ENCODE measurements around the gene CDC20. TPM values are rescaled to one million over a fixed set of nuclear protein-coding genes. Genes with fewer than 3 reads are reported as not detected.

Gene CDC20
- total RNA-seq, 1 experiment from 2014 or later: 215 TPM

DNA sequence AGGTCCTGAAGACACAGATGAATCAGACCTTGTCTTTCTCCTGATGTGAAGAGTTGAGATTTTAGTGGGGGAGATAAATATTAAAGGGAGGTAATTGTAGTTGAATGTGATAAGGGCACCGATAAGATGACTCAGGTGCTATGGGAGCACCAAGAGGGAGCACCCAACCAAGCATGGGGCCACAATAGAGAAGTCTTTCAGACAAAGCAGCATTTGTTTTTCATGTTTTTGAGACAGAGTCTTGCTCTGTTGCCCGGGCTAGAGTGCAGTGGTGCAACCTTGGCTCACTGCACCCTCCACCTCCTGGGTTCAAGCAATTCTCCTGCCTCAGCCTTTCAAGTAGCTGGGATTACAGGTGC lies 47.1 kb downstream of the CDC20 start:
- Histone ChIP-seq H3K4me1 (ENCODE audit: control insufficient read depth, insufficient read depth, low read length) (no peaks in the 10 kb centered on the region), H3K27me3 (ENCODE audit: control insufficient read depth, insufficient read depth, low read length) (no peaks in the 10 kb centered on the region), H3K27ac (ENCODE audit: low read length) (no peak overlapping the region), H3K9me3 (ENCODE audit: control insufficient read depth, insufficient read depth, low read depth, low read length) (no peaks in the 10 kb centered on the region), H3K4me3 (ENCODE audit: low read depth in 2 of 2, low read length in 2 of 2) (no peak overlapping the region), H3K36me3 (ENCODE audit: control insufficient read depth, insufficient read depth, low read length) (no peaks in the 10 kb centered on the region; the same call in 1 of the 2 replicates)
- CTCF ChIA-PET: no interaction called here
- TF ChIP-seq CTCF (IDR thresholded peaks at IDR 0.05): no peak
- TF ChIP-seq POLR2AphosphoS5 (IDR thresholded peaks at IDR 0.05; ENCODE audit: low read depth, low read length): no peak
- TF ChIP-seq REST (IDR thresholded peaks at IDR 0.05; ENCODE audit: insufficient read depth in 1 of 2, low read depth in 2 of 2, low read length in 1 of 2): no peak
- no peak for TF ChIP-seq TCF7L2 (IDR thresholded peaks at IDR 0.05; ENCODE audit: low read depth, low read length)
- TF ChIP-seq SIN3A (IDR thresholded peaks at IDR 0.05; ENCODE audit: borderline replicate concordance, insufficient read depth, low read depth, low read length): no peak
- POLR2A ChIA-PET: no interaction called here
- ATAC-seq: no peak
- no peak for DNase-seq (ENCODE audit: low read depth, low spot score)
- BruUV-seq (replicated peaks): no TSS peak
- in situ Hi-C loops (cut with HindIII; ENCODE audit: low pct_unique_long_range_greater_than_20kb, low sequenced_read_pairs): no loop called here
- intact Hi-C loops (cut with micrococcal nuclease; ENCODE audit: unreplicated experiment): no loop called here

GRCh38 chr1:43410571-43410970 lies 51.8 kb downstream of the CDC20 start:
- Histone ChIP-seq H3K4me3 (ENCODE audit: low read depth in 2 of 2, low read length in 2 of 2) (no peak overlapping the region), H3K27ac (ENCODE audit: low read length) (no peak overlapping the region), H3K36me3 (ENCODE audit: control insufficient read depth, insufficient read depth, low read length) (no peaks in the 10 kb centered on the region; the same call in 1 of the 2 replicates), H3K27me3 (ENCODE audit: control insufficient read depth, insufficient read depth, low read length) (no peaks in the 10 kb centered on the region), H3K4me1 (ENCODE audit: control insufficient read depth, insufficient read depth, low read length) (no peaks in the 10 kb centered on the region), H3K9me3 (ENCODE audit: control insufficient read depth, insufficient read depth, low read depth, low read length) (no peaks in the 10 kb centered on the region)
- DNase-seq (ENCODE audit: low read depth, low spot score) (no peak), ATAC-seq (no peak)
- intact Hi-C loops (cut with micrococcal nuclease; ENCODE audit: unreplicated experiment) (loop anchor here (5.0 kb wide), 1 partner anchor 183 kb away; no protein-coding TSS in a partner anchor), in situ Hi-C loops (cut with HindIII; ENCODE audit: low pct_unique_long_range_greater_than_20kb, low sequenced_read_pairs) (no loop called here)
- ChIA-PET CTCF (no interaction called here), POLR2A (no interaction called here)
- TF ChIP-seq CTCF (IDR thresholded peaks at IDR 0.05): no peak
- no peak for TF ChIP-seq TCF7L2 (IDR thresholded peaks at IDR 0.05; ENCODE audit: low read depth, low read length)
- no peak for TF ChIP-seq REST (IDR thresholded peaks at IDR 0.05; ENCODE audit: insufficient read depth in 1 of 2, low read depth in 2 of 2, low read length in 1 of 2)
- no peak for TF ChIP-seq POLR2AphosphoS5 (IDR thresholded peaks at IDR 0.05; ENCODE audit: low read depth, low read length)
- TF ChIP-seq SIN3A (IDR thresholded peaks at IDR 0.05; ENCODE audit: borderline replicate concordance, insufficient read depth, low read depth, low read length): no peak
- no TSS peak for BruUV-seq (replicated peaks)

Small RNAs within 50 kb of the gene (microRNA-seq; reads per million reads assigned to microRNA genes)
- 2.5 reads per million for gene MIR6734 (ENCODE audit: unreplicated experiment)

Other genes with a start within 250 kb of the CDC20 start
- gene EBNA1BP2, start 186.7 kb upstream of the CDC20 start, total RNA-seq (2021; ENCODE audit: unreplicated experiment): 144 TPM
- gene CFAP57, start 186.7 kb upstream of the CDC20 start, total RNA-seq (2021; ENCODE audit: unreplicated experiment): 0.69 TPM
- not detected for gene TMEM125, start 89.0 kb upstream of the CDC20 start, total RNA-seq (2021; ENCODE audit: unreplicated experiment)
- gene C1orf210, start 73.4 kb upstream of the CDC20 start, total RNA-seq (2021; ENCODE audit: unreplicated experiment): not detected
- 0.28 TPM for gene TIE1, start 58.0 kb upstream of the CDC20 start, total RNA-seq (2021; ENCODE audit: unreplicated experiment)
- not detected for gene MPL, start 21.2 kb upstream of the CDC20 start, total RNA-seq (2021; ENCODE audit: unreplicated experiment)
- gene ELOVL1, start 9.0 kb downstream of the CDC20 start, total RNA-seq (2021; ENCODE audit: unreplicated experiment): 105 TPM
- gene MED8, start 30.8 kb downstream of the CDC20 start, total RNA-seq (2021; ENCODE audit: unreplicated experiment): 50.8 TPM
- gene SZT2, start 30.9 kb downstream of the CDC20 start, total RNA-seq (2021; ENCODE audit: unreplicated experiment): 40.2 TPM
- gene HYI, start 95.0 kb downstream of the CDC20 start, total RNA-seq (2021; ENCODE audit: unreplicated experiment): 55.3 TPM
- 77.5 TPM for gene PTPRF, start 171.9 kb downstream of the CDC20 start, total RNA-seq (2021; ENCODE audit: unreplicated experiment)

All from Panc1 (cell line).